Measurements from ENCODE around the gene FN3KRP.

The FN3KRP gene

DNA sequence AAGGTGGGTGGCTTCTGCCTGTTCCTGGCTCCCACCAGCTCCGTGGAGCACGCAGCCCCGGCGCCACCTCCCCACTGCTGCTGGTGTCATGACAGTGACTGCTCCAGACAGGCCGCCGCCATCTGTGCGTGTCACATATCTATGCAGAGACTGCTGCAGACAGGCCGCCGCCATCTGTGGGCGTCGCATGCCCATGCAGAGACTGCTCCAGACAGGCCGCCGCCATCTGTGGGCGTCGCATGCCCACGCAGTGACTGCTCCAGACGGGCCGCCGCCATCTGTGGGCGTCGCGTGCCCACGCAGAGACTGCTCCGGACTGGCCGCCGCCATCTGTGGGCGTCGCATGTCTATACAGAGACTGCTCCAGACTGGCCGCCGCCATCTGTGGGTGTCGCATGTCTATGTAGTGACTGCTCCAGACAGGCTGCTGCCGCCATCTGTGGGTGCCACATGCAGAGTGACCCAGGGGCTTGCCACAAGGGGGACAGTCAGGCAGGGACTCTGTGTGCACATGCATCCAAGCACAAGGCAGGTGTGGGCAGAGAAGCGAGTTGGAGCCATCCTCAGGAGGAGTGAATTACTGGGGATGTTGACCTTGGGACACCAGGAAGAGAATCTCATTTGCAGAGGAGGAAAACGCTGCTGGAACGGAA lies 3.3 kb upstream of the FN3KRP start:
- Histone ChIP-seq H3K9me3 (ENCODE audit: control insufficient read depth in 1 of 2, low read length in 2 of 2) (no peaks in the 10 kb centered on the region), H3K27me3 (ENCODE audit: low read depth, low read length) (no peaks in the 10 kb centered on the region), H3K27ac (ENCODE audit: low read length) (no peak overlapping the region), H3K4me3 (ENCODE audit: low read depth in 1 of 2, low read length in 2 of 2) (no peak overlapping the region), H3K36me3 (ENCODE audit: control insufficient read depth in 1 of 2, insufficient read depth in 2 of 2, low read length in 2 of 2) (no peaks in the 10 kb centered on the region), H3K4me1 (ENCODE audit: control insufficient read depth in 1 of 2, insufficient read depth in 2 of 2, low read length in 2 of 2) (peaks cover 3 to 12% of the 10 kb centered on the region in 2 donors)

DNA sequence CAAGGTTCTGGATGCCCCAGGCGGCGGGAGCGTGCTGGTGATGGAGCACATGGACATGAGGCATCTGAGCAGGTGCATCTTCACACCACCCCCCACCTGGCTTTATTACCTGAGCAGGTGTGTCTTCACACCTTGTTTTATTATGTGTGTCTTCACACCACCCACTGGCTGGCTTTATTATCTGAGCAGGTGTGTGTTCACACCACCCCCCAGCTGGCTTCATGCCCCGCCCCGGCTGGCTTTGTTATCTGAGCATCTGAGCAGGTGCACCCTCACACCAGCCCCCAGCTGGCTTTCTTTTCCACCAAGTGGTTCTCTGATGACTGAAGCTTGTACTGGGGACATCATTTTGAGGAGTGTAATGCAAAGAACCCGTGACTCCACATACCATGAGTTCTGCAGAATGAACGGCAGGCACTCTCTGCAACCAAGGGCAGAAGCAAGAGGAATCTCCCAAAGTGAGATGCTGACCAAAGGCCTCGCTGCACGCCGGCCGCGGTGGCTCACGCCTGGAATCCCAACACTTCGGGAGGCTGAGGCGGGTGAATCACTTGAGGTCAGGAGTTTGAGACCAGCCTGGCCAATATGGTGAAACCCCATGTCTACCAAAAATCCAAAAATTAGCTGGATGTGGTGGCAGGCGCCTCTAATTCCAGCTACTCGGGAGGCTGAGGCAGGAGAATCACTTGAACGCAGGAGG lies 2.6 kb downstream of the FN3KRP start:
- H3K9me3 ChIP-seq (ENCODE audit: control insufficient read depth in 1 of 2, low read length in 2 of 2): no peaks in the 10 kb centered on the region
- no peak overlapping the region for H3K4me3 ChIP-seq (ENCODE audit: low read depth in 1 of 2, low read length in 2 of 2)
- H3K4me1 ChIP-seq (ENCODE audit: control insufficient read depth in 1 of 2, insufficient read depth in 2 of 2, low read length in 2 of 2): peaks cover 3 to 13% of the 10 kb centered on the region in 2 donors
- H3K27me3 ChIP-seq (ENCODE audit: low read depth, low read length): no peaks in the 10 kb centered on the region
- no peak overlapping the region for H3K27ac ChIP-seq (ENCODE audit: low read length)
- peaks cover 17 to 36% of the 10 kb centered on the region in 2 donors for H3K36me3 ChIP-seq (ENCODE audit: control insufficient read depth in 1 of 2, insufficient read depth in 2 of 2, low read length in 2 of 2)

GRCh38 chr17:82720204-82720603 lies 3.7 kb downstream of the FN3KRP start:
- peaks cover 17 to 36% of the 10 kb centered on the region in 2 donors for H3K36me3 ChIP-seq (ENCODE audit: control insufficient read depth in 1 of 2, insufficient read depth in 2 of 2, low read length in 2 of 2)
- H3K27ac ChIP-seq (ENCODE audit: low read length): no peak overlapping the region
- no peak overlapping the region for H3K4me3 ChIP-seq (ENCODE audit: low read depth in 1 of 2, low read length in 2 of 2)
- H3K27me3 ChIP-seq (ENCODE audit: low read depth, low read length): no peaks in the 10 kb centered on the region
- H3K4me1 ChIP-seq (ENCODE audit: control insufficient read depth in 1 of 2, insufficient read depth in 2 of 2, low read length in 2 of 2): peaks cover 3 to 13% of the 10 kb centered on the region in 2 donors
- no peaks in the 10 kb centered on the region for H3K9me3 ChIP-seq (ENCODE audit: control insufficient read depth in 1 of 2, low read length in 2 of 2)

GRCh38 chr17:82722341-82723013 lies 6.0 kb downstream of the FN3KRP start:
- no peaks in the 10 kb centered on the region for H3K9me3 ChIP-seq (ENCODE audit: control insufficient read depth in 1 of 2, low read length in 2 of 2)
- peaks cover 3 to 8% of the 10 kb centered on the region in 2 donors for H3K4me1 ChIP-seq (ENCODE audit: control insufficient read depth in 1 of 2, insufficient read depth in 2 of 2, low read length in 2 of 2)
- H3K4me3 ChIP-seq (ENCODE audit: low read depth in 1 of 2, low read length in 2 of 2): no peak overlapping the region
- no peak overlapping the region for H3K27ac ChIP-seq (ENCODE audit: low read length)
- H3K36me3 ChIP-seq (ENCODE audit: control insufficient read depth in 1 of 2, insufficient read depth in 2 of 2, low read length in 2 of 2): peaks cover 27 to 50% of the 10 kb centered on the region in 2 donors
- H3K27me3 ChIP-seq (ENCODE audit: low read depth, low read length): no peaks in the 10 kb centered on the region

DNA sequence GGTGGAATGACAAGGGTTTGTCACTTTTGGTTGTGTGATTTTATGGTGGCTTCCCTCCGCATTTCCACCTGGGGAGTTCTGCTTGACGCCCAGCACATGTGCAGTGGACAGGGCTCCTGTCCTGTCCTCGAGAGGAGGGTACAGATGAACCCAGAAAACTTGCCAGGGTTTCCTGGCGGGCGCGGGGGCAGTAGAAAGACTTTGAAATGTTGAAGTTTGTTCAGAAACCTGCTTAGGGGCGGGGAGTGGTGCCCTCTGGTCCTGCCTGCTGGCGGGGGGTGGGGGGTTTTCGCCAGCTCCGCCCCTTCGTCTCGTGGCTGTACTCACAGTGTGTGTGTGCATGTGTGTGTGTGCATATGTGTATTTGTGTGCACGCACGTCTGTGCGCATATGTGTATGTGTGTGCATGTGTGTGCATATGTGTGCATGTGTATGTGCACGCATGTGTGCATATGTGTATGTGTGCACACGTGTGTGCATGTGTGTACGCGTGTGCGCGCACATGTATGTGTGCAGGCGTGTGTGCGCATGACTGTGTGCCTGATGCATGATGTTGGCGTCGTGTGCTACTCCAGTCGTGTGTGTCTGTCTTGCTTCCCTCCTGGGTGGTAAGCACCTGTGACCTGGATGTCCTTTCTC lies 6.8 kb downstream of the FN3KRP start:
- Histone ChIP-seq H3K27me3 (ENCODE audit: low read depth, low read length) (no peaks in the 10 kb centered on the region), H3K4me3 (ENCODE audit: low read depth in 1 of 2, low read length in 2 of 2) (no peak overlapping the region), H3K36me3 (ENCODE audit: control insufficient read depth in 1 of 2, insufficient read depth in 2 of 2, low read length in 2 of 2) (peaks cover 32 to 53% of the 10 kb centered on the region in 2 donors), H3K27ac (ENCODE audit: low read length) (no peak overlapping the region), H3K4me1 (ENCODE audit: control insufficient read depth in 1 of 2, insufficient read depth in 2 of 2, low read length in 2 of 2) (peaks cover 0 to under 1% of the 10 kb centered on the region in 2 donors), H3K9me3 (ENCODE audit: control insufficient read depth in 1 of 2, low read length in 2 of 2) (no peaks in the 10 kb centered on the region)

DNA sequence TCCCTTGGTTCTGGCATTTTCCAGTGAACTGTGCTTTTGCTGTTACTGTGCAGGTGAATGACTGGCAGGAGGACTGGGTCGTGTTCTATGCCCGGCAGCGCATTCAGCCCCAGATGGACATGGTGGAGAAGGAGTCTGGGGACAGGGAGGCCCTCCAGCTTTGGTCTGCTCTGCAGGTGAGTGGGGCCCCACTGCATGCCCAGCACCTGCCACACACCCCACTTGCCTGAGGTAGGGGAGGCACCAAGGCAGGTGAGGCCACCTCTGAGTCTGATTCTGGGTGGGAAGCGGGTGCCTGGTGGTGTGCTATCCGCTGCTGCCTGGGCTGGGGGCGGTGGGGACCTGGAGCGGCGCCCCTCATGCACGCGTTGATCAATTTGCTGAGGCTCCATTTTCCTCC lies 9.9 kb downstream of the FN3KRP start:
- H3K4me1 ChIP-seq (ENCODE audit: control insufficient read depth in 1 of 2, insufficient read depth in 2 of 2, low read length in 2 of 2): no peaks in the 10 kb centered on the region
- H3K4me3 ChIP-seq (ENCODE audit: low read depth in 1 of 2, low read length in 2 of 2): no peak overlapping the region
- H3K27me3 ChIP-seq (ENCODE audit: low read depth, low read length): no peaks in the 10 kb centered on the region
- peaks cover 25 to 40% of the 10 kb centered on the region in 2 donors for H3K36me3 ChIP-seq (ENCODE audit: control insufficient read depth in 1 of 2, insufficient read depth in 2 of 2, low read length in 2 of 2)
- no peak overlapping the region for H3K27ac ChIP-seq (ENCODE audit: low read length)
- H3K9me3 ChIP-seq (ENCODE audit: control insufficient read depth in 1 of 2, low read length in 2 of 2): no peaks in the 10 kb centered on the region

DNA sequence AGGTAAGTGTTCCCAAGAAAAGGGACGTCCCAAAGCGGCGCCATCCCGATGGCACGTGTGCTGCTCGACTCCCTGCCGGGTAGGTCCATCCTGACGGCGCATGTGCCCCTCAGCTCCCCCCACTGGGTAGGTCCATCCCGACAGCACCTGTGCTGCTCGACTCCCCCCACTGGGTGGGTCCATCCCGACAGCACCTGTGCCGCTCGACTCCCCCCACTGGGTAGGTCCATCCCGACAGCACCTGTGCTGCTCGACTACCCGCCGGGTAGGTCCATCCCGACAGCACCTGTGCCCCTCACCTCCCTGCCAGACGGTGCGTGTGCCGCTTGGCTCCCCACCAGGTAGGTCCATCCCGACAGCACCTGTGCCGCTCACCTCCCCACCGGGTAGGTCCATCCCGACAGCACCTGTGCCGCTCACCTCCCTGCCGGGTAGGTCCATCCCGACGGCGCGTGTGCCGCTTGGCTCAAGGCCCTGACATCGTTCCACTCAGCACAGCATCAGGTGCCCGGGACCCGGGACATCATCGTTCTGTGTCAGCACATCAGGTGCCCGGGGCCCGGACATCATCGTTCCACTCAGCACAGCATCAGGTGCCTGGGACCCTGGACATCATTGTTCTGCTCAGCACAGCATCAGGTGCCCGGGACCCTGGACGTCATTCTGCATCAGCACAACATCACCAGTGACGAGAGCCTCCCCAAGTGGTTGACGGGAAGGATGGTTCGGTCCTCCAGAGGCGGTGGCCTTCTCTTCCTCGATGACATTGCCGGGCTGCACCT lies 13.2 kb downstream of the FN3KRP start:
- H3K9me3 ChIP-seq (ENCODE audit: control insufficient read depth in 1 of 2, low read length in 2 of 2): no peaks in the 10 kb centered on the region
- peaks cover 0 to under 1% of the 10 kb centered on the region in 2 donors for H3K4me1 ChIP-seq (ENCODE audit: control insufficient read depth in 1 of 2, insufficient read depth in 2 of 2, low read length in 2 of 2)
- H3K4me3 ChIP-seq (ENCODE audit: low read depth in 1 of 2, low read length in 2 of 2): no peak overlapping the region
- H3K27me3 ChIP-seq (ENCODE audit: low read depth, low read length): no peaks in the 10 kb centered on the region
- peaks cover 16 to 38% of the 10 kb centered on the region in 2 donors for H3K36me3 ChIP-seq (ENCODE audit: control insufficient read depth in 1 of 2, insufficient read depth in 2 of 2, low read length in 2 of 2)
- H3K27ac ChIP-seq (ENCODE audit: low read length): no peak overlapping the region

DNA sequence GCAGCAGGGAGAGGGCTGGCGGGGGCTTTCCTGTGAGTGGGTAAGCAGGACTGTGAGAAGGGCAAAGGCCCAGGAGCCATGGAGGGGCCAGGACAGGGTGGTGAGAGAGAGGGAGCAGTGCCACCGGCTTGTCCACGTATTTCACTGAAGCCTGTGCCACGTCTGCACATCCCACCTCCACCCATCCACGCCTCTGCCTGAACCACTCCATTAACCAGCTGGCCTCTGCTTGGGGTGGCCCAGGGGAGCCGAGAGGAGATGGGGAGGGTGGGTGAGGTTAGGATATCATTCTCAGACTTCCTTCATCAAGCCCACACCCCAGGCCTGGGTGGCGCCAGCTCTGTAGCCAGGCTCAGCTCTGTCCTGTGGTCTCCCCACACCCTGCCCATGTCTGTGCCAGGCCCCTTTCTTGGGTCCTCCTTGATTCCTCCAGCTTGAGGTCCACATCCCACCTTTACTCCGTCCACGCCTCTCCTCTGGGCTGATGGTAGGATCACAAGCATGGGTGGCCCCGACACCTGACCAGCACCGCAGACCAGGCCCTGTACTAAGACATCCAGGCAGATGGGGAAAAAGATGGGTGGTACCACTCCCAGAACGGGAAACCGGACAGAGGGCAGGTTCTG lies 15.7 kb downstream of the FN3KRP start:
- Histone ChIP-seq H3K4me3 (ENCODE audit: low read depth in 1 of 2, low read length in 2 of 2) (no peak overlapping the region), H3K9me3 (ENCODE audit: control insufficient read depth in 1 of 2, low read length in 2 of 2) (no peaks in the 10 kb centered on the region), H3K4me1 (ENCODE audit: control insufficient read depth in 1 of 2, insufficient read depth in 2 of 2, low read length in 2 of 2) (peaks cover 0 to 19% of the 10 kb centered on the region in 2 donors), H3K27ac (ENCODE audit: low read length) (no peak overlapping the region), H3K27me3 (ENCODE audit: low read depth, low read length) (no peaks in the 10 kb centered on the region), H3K36me3 (ENCODE audit: control insufficient read depth in 1 of 2, insufficient read depth in 2 of 2, low read length in 2 of 2) (peaks cover 8 to 27% of the 10 kb centered on the region in 2 donors)

DNA sequence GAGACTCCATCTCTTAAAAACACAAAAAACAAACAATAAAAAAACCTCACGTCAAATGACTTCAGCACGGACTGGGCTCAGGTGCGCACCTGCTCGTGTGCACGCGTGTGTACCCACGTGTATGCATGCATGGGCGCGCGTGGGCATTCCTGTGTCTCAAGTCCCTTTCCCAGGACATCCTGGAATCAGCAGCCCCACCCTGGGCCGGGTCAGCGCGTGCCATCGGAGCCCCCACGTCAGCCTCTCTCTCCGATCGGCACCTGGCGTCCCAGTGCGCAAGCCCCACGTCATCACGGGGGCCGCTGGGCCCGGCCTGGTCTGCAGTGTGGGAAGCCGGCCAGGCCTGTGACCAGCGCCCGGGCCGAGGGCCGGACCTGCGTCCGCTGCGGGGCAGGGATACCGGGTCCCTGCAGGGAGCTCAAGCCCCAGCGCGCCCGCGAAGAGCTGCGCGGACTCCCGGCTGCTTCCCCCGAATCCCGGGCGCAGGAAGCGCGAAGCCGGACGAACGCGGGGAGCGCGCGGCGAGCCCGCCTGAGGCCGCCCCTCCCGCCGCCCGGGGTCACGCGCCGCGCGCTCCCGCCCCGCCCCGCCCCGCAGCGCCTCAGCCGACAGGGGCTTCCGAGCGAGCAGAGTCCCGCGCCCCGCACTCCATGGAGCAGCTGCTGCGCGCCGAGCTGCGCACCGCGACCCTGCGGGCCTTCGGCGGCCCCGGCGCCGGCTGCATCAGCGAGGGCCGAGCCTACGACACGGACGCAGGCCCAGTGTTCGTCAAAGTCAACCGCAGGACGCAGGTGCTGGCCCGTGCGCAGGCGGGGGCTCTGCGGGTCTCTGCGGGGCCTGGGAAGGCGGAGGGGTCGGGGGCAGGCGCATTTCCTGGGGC lies 18.7 kb downstream of the FN3KRP start, which contains the start of gene FN3K:
Gene FN3K, plus strand, starts transcription at position 629 of the 880 bp plus-strand sequence. Its CDS starts 22 bp downstream, at position 651.
- Histone ChIP-seq H3K4me1 (ENCODE audit: control insufficient read depth in 1 of 2, insufficient read depth in 2 of 2, low read length in 2 of 2) (peaks cover 0 to 19% of the 10 kb centered on the region in 2 donors), H3K9me3 (ENCODE audit: control insufficient read depth in 1 of 2, low read length in 2 of 2) (no peaks in the 10 kb centered on the region), H3K36me3 (ENCODE audit: control insufficient read depth in 1 of 2, insufficient read depth in 2 of 2, low read length in 2 of 2) (peaks cover 0 to 31% of the 10 kb centered on the region in 2 donors), H3K27ac (ENCODE audit: low read length) (no peak within 1 kb of the TSS), H3K4me3 (ENCODE audit: low read depth in 1 of 2, low read length in 2 of 2) (peak within 1 kb of the TSS; percentile 55 to 85), H3K27me3 (ENCODE audit: low read depth, low read length) (no peaks in the 10 kb centered on the region)

Measured in muscle layer of duodenum (tissue), 2 donors.